ENCODE measurements around the gene PROSER3.

DNA sequence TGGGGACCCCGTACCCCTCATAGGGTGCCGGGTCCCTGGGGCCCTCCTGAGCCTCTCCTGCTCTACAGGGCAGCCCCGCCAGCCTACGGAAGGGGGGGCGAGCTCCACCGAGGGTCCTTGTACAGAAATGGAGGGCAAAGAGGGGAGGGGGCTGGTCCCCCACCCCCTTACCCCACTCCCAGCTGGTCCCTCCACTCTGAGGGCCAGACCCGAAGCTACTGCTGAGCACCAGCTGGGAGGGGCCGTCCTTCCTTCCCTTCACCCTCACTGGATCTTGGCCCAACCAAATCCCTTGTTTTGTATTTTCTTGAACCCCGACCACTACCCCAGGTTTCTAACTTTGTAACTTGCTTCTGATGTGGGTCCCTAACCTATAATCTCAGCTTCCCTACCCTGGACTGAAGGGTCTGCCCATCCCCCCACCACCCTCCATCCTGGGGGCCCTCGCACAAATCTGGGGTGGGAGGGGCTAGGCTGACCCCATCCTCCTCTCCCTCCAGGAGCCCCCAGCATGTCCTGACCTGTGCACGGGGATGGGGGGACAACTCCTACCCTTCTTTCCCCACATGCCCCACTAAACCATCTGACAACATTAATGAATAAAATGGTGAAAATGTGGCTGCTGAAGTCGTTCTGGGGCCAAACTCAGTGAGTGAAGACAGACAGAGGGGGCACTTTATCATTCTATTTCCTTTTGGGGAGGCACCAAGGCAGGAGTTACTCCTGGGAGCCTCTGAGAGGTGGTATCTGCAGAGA, 30.4 kb downstream of the PROSER3 start:
- TF ChIP-seq EZH2 (IDR thresholded peaks at IDR 0.05; ENCODE audit: insufficient read depth, poor library complexity, severe bottlenecking) (no peak), EZH2phosphoT487 (IDR thresholded peaks at IDR 0.05; ENCODE audit: insufficient read depth, low read depth) (no peak)
